H1 (cell line): ENCODE results near the gene LRRC27.

Experiments used
- CTCF ChIP-seq, 3 experiments: IDR thresholded peaks; 1 replicate in 2 of 3; 2 replicates in 1 of 3; pipeline versions ENCODE4 v1.5.1 to v1.6.1; 2011; ENCODE audit warnings: low read length in 3 of 3, mild to moderate bottlenecking in 3 of 3, inconsistent platforms in 2 of 3, low read depth in 1 of 3, moderate library complexity in 1 of 3; ENCODE audit not compliant: insufficient read depth in 1 of 3; ENCODE audit errors: control extremely low read depth in 1 of 3
- POLR2A ChIP-seq, 2 experiments: IDR thresholded peaks; 1 replicate in 1 of 2; 2 replicates in 1 of 2; pipeline ENCODE4 v1.6.1; 2011; ENCODE audit warnings: low read depth in 2 of 2, low read length in 2 of 2, mild to moderate bottlenecking in 2 of 2; ENCODE audit errors: control extremely low read depth in 1 of 2
- POLR2AphosphoS5 ChIP-seq: IDR thresholded peaks from 2 replicates; pipeline ENCODE4 v1.6.1; 2011; ENCODE audit warnings: low read depth, low read length
- RNF2 ChIP-seq: fragments of 200-900, 300-1000 bp; sonication (generic); IDR thresholded peaks from 2 replicates; pipeline ENCODE4 v1.7.1; 2016; ENCODE audit warnings: borderline replicate concordance, low read depth, mild to moderate bottlenecking, antibody characterized with exemption, low read length; ENCODE audit not compliant: poor library complexity, severe bottlenecking; ENCODE audit errors: missing control alignments

- TF ChIP-seq POLR2A (IDR thresholded peaks at IDR 0.05; ENCODE audit: control extremely low read depth in 1 of 2, low read depth in 2 of 2, low read length in 2 of 2) (no peak), RNF2 (no peak), CTCF (IDR thresholded peaks at IDR 0.05; ENCODE audit: control extremely low read depth in 1 of 3, insufficient read depth in 1 of 3, low read depth in 1 of 3, low read length in 3 of 3) (no peak), POLR2AphosphoS5 (no peak)
Observed at GRCh38 chr10:132334631-132335188, 2.7 kb downstream of the LRRC27 start.
